SKM-1 (cell line): Measurements from ENCODE around the gene USHBP1.
"Not testable (repeated sequence)": the region's sequence is repeated elsewhere in the genome, so short reads cannot be mapped to it uniquely, and the experiment has no call there.

Experiments
- DNase-seq: peaks from one replicate; lab custom pipeline; 2025; ENCODE audit not compliant: unreplicated experiment; lab: John Stamatoyannopoulos, UW

The USHBP1 gene

GRCh38 chr19:17296273-17296672 lies 31.7 kb upstream of the USHBP1 start:
- no peak for DNase-seq

DNA sequence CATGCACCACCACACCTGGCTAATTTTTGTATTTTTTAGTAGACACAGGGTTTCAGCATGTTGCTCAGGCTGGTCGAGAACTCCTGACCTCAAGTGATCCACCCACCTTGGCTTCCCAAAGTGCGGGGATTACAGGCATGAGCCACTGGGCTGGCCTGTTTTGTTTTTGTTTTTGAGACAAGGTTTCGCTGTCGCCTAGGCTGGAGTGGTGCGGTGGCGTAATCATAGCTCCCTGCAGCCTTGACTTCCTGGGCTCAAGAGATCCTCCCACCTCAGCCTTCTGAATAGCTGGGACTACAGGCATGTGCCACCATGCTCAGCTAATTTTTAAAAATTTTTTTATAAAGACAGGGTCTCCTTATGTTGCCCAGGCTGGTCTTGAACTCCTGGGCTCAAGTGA lies 31.0 kb upstream of the USHBP1 start:
- DNase-seq, result not testable (repeated sequence)

- DNase-seq, result no peak
Observed at GRCh38 chr19:17294051-17294891, 29.7 kb upstream of the USHBP1 start.

DNA sequence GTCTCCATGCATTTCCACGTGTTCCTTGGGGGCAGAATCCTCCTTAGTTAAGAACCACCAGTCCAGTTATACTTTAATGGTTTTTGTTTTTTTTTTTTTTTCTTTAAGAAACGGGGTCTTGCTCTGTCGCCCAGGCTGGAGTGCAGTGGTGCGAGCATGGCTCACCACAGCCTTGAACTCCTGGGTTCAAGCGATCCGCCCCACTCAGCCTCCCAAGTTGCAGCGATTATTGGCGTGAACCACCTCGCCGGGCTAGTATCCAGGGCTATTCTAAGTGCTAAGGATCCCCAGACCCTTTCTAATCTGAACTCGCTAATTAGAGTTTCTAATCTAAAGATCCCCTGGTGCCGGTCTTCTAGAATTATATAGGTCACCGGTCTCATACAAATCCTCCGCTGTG lies 29.1 kb upstream of the USHBP1 start:
- no peak for DNase-seq

GRCh38 chr19:17292301-17293074 lies 27.9 kb upstream of the USHBP1 start:
- DNase-seq, result peak; percentile 78

GRCh38 chr19:17289489-17289888 lies 24.9 kb upstream of the USHBP1 start:
- no peak for DNase-seq

DNA sequence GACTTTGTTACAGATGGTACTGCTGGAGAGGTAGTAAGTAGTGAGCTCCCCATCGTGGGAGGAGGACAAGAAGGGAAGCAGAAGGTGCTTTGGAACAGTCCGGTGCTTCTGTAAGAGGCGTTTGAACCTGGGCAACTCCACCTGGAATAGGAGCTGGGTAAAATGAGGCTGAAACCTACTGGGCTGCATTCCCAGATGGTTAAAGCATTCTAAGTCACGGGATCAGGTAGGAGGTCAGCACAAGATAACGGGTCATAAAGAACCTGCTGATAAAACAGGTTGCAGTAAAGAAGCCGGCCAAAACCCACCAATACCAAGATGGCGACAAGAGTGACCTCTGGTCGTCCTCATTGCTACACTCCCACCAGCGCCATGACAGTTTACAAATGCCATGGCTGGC lies 22.2 kb upstream of the USHBP1 start:
- no peak for DNase-seq

GRCh38 chr19:17286263-17286662 lies 21.7 kb upstream of the USHBP1 start:
- DNase-seq, result no peak

GRCh38 chr19:17285415-17286135 lies 21.0 kb upstream of the USHBP1 start:
- DNase-seq, result no peak

GRCh38 chr19:17283504-17283996 lies 19.0 kb upstream of the USHBP1 start:
- no peak for DNase-seq

- peak; percentile 70 for DNase-seq
Observed at GRCh38 chr19:17282488-17283125, 18.1 kb upstream of the USHBP1 start.

DNA sequence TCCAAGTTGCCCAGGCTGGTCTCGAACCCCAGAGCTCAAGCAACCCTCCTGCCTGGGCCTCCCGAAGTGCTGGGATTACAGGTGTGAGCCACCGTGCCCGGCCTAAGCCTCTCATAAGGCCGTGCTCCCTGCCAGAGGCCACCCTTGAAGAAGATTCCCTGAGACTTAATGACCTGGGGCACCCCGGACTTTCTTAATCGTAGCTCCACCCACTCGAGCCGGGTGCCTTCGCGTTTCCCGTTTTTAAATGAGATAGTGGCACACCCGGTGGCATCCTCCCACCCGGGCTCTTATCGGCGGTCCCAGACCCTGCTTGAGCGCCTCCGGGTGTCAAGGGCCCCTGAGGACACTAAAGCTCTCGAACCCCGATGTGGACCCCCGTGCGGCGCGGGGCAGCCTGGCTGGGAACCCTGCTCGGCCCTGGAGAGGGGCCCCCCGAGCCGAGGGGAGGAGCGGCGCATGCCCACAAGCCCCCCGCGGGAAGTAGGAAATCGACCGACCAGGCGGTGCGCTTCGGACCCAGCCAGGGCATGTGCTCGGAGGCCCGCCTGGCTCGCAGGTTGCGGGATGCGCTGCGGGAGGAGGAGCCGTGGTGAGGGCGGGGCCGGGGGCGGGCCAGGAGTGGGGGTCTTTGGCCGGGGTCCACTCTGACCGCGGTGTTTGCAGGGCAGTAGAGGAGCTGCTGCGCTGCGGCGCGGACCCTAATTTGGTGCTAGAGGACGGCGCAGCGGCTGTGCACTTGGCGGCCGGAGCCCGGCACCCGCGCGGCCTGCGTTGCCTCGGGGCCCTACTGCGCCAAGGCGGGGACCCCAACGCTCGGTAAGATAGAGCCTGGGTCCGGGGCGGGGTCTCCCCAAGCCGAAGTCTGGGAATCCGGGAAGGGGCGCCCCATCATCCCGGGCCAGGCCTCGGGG lies 17.1 kb upstream of the USHBP1 start, which contains the start of gene ANKLE1:
Gene ANKLE1 (plus strand): TSS at position 511 of the 914 bp plus-strand sequence. CDS start 20 bp downstream, at position 531.
- DNase-seq, result peak; percentile 58

DNA sequence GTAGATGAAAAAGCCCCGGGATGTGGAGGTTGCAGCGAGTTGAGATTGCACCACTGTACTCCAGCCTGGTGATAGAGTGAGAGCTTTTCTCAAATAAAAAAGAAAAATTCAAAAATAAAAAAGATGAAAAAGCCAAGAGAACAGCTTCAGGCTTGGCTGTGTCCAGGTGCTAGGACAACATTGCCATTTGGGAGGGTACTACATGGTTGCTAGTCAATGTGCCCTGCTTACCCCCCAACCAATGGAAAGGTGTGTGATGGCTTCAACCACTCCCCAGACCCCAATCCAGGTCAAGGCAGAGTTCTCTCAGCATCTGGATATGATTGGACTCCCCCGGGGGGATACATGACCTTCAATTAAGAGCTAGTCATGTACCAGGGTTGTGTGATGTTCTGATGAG lies 14.9 kb upstream of the USHBP1 start:
- no peak for DNase-seq

DNA sequence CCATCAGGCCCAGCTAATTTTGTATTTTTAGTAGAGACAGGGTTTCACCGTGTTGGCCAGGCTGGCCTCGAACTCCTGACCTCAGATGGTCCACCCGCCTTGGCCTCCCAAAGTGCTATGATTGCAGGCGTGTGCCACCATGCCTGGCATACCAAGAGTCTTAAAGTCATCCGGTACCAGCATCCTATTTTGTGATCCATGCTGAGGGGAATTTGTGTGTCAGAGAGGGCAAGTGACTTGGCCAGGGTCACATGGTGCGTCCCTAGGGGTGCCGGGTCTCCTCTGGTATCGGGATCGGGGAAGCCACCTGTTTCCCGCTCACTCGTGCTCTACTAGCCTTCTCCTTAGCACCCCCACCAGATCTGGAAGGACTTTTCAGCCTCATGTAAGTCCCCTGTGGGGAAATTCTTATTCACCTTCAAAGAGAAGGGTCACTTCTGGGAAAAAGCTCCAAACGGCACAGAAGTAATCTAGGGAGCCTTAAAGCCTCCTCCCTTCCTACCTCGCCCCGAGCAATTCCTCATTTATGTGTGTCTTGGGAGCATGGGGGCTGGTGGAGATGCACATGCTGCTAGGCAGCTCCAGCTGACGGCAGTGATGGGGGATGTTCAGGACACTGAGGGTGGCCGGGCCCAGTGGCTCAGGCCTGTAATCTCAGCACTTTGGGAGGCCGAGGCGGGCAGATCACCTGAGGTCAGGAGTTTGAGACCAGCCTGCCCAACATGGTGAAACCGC lies 11.1 kb upstream of the USHBP1 start:
- DNase-seq, result no peak

DNA sequence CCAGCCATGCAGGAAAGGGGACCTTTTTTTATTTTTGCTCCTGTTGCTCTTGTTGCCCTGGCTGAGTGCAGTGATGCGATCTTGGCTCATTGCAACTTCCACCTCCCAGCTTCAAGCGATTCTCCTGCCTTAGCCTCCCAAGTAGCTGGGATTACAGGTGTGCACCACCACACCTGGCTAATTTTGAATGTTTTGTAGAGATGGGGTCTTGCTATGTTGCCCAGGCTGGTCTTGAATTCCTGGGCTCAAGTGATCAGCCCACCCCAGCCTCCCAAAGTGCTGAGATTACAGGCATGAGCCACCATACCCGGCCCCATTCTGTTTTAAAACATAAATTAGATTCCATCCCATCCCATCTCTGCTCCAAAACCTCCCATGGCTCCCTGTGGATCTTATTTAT lies 10.3 kb upstream of the USHBP1 start:
- not testable (repeated sequence) for DNase-seq

- DNase-seq, result no peak
Observed at GRCh38 chr19:17268754-17269153, 4.2 kb upstream of the USHBP1 start.

GRCh38 chr19:17266975-17267788 lies 2.6 kb upstream of the USHBP1 start, which contains the start of gene BABAM1:
Gene BABAM1, plus strand, starts transcription at chr19:17267443. Its CDS starts 1,364 bp downstream, at chr19:17268807.
- DNase-seq, result peak; percentile 97

DNA sequence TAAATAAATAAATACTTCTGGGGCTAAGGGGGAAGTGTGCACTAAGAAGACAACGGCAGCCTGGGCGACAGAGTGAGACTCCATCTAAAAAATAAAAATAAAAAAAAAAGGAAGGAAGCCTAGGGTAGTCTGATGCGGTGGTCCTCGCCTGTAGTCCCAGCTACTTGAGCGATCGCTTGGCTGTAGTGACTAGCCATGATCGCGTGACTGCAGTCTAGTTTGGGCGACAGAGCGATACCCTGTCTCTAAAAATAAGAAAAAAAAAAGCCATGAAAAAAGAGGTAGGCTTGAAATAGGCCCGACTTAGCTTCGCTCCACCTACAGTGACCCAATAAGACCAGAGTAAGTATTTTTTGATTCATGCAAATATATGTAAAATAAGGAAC lies 2.0 kb upstream of the USHBP1 start:
- no peak for DNase-seq
